GM06990 (cell line): ENCODE data around the gene REEP1.
"Not testable (repeated sequence)": the region's sequence is repeated elsewhere in the genome, so short reads cannot be mapped to it uniquely, and the experiment has no call there.

Source experiments
- DNase-seq: peaks from one replicate; pipeline ENCODE4 v3.0.0-alpha.2; 2011; ENCODE audit not compliant: insufficient read length; ENCODE audit errors: extremely low read depth
- H3K27me3 ChIP-seq: replicated peaks from 2 replicates; pipeline ENCODE4 v1.6.0; 2011; ENCODE audit warnings: low read length; ENCODE audit not compliant: control insufficient read depth, insufficient read depth
- H3K36me3 ChIP-seq: 2 replicates; pipeline ENCODE4 v1.5.1; 2011; ENCODE audit warnings: low read length; ENCODE audit not compliant: control insufficient read depth, insufficient read depth
- H3K4me3 ChIP-seq: replicated peaks from 2 replicates; pipeline ENCODE4 v1.5.1; 2011; ENCODE audit warnings: low read depth, mild to moderate bottlenecking, control low read depth, low read length
- TF ChIP-seq, protein P1 (sequence below): IDR thresholded peaks from 2 replicates; pipeline ENCODE4 v1.5.1; 2011; ENCODE audit warnings: low read length, control low read depth, mild to moderate bottlenecking, inconsistent platforms; ENCODE audit not compliant: insufficient read depth, poor library complexity, severe bottlenecking

REEP1 gene

DNA sequence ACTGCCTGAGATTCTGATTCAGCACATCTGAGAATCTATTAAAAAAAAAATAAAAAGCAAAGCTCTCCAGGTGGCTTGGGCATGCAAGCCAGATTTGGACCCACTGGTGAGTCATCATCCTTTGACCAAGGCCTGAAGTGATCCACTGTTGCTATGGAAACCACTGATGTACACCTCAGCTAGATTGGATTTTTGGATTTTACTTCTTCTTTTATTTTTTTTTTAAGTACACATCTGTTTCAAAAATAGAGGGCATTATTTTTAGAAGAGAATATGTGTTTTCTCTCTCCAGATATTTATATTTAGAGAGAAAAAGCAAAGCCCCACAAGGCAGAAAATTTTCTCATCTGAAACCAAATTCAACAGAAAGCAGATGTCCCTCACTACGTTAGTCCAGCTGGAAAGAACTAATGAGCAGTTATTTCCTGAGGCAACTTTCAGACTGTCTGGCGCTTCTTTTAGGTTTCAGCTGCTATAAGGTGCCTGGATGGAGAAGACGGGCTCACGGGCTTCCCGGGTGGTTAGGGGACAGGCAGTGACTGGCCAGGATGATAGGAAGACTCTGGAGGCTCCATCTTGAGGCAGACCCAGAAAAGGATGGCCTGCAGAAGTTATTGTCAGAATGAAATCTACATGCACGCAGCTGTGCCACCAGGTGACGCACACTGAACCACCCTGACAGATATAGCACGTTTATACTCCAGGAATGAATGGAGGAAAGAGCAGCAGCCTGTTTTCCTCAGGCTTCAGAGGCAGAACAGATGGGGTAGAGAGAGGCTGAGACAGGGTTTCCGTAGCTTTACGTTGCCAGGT, 87.6 kb downstream of the REEP1 start:
- Histone ChIP-seq H3K4me3 (no peak overlapping the region), H3K27me3 (no peaks in the 10 kb centered on the region), H3K36me3 (no peaks in the 10 kb centered on the region)
- peak; percentile 76 for DNase-seq
- TF ChIP-seq, protein P1, sequence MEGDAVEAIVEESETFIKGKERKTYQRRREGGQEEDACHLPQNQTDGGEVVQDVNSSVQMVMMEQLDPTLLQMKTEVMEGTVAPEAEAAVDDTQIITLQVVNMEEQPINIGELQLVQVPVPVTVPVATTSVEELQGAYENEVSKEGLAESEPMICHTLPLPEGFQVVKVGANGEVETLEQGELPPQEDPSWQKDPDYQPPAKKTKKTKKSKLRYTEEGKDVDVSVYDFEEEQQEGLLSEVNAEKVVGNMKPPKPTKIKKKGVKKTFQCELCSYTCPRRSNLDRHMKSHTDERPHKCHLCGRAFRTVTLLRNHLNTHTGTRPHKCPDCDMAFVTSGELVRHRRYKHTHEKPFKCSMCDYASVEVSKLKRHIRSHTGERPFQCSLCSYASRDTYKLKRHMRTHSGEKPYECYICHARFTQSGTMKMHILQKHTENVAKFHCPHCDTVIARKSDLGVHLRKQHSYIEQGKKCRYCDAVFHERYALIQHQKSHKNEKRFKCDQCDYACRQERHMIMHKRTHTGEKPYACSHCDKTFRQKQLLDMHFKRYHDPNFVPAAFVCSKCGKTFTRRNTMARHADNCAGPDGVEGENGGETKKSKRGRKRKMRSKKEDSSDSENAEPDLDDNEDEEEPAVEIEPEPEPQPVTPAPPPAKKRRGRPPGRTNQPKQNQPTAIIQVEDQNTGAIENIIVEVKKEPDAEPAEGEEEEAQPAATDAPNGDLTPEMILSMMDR = peak; percentile 71

DNA sequence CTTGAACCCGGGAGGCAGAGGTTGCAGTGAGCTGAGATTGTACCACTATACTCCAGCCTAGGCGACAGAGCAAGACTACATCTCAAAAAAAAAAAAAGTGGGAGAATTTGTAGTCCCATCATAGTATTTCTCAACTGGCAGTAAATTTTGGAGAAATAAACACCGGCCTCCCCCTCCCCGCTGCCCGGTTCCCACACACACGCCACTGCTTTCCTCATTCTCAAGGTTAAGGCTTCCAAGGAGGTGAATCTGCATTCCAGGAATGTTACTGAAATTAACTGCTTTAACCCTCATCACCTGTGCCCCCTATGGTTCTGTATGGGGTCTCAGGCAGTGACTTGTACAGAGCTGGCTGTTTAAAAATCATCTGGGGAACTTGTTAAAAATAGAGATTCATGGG, 88.2 kb downstream of the REEP1 start:
- DNase-seq = no peak
- no peaks in the 10 kb centered on the region for H3K27me3 ChIP-seq
- H3K36me3 ChIP-seq = no peaks in the 10 kb centered on the region
- no peak overlapping the region for H3K4me3 ChIP-seq
- TF ChIP-seq, protein P1 = no peak

- not testable (repeated sequence) for DNase-seq, H3K4me3 ChIP-seq, H3K27me3 ChIP-seq, H3K36me3 ChIP-seq
Observed at GRCh38 chr2:86245222-86245621, 92.2 kb downstream of the REEP1 start.

DNA sequence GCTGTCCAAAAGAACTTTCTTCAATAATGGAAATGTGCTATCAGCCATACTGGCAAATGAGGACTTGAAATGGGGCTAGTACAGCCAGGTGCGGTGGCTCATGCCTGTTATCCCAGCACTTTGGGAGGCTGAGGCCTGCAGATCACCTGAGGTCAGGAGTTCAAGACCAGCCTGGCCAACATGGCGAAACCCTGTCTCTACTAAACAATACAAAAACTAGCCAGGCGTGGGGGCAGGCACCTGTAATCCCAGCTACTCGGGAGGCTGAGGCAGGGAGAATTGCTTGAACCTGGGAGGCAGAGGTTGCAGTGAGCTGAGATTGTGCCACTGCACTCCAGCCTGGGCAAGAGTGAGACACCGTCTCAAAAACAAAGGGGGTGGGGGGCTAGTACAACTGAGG, 92.6 kb downstream of the REEP1 start:
- not testable (repeated sequence) for H3K4me3 ChIP-seq, H3K36me3 ChIP-seq, DNase-seq, H3K27me3 ChIP-seq

DNA sequence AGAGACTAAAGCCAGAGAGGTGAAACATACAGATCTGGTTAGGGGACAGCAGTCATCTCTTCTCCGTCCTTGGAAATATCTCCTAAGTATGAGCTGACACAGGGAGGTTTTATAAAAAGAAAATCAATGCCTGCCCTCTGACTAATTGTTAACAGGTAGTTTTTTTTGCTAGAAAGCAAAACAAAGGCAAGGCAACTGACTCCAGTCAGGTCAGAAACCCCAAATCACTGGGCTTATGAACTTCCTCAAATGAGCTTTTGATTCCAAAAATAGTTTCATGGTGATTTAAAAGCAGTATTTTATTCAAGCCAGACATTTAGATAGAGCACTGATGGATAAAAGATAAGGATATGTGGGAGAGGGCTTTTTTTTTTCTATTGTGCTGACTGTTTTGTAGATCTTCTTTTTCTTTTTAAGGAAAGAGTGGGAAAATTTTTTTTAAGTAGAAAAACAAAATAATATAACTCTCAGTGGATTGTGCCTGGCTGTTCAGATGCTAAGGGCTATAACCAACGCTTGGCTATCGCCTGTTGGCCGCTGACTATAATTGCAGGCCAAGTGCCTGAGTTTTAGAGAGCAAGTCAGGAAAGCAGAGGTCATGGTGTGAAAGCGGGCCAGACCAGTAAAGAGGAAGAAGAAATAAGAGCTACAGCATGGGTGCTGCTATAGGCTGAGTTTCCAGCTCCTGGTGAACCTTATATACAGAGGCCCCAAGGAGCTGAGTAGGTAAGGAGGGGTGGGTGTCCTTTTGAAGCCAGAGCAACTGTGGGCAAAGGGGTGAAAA, 93.3 kb downstream of the REEP1 start:
- Histone ChIP-seq H3K4me3 (no peak overlapping the region), H3K36me3 (no peaks in the 10 kb centered on the region), H3K27me3 (no peaks in the 10 kb centered on the region)
- DNase-seq = no peak
- TF ChIP-seq, protein P1 = peak; percentile 27

DNA sequence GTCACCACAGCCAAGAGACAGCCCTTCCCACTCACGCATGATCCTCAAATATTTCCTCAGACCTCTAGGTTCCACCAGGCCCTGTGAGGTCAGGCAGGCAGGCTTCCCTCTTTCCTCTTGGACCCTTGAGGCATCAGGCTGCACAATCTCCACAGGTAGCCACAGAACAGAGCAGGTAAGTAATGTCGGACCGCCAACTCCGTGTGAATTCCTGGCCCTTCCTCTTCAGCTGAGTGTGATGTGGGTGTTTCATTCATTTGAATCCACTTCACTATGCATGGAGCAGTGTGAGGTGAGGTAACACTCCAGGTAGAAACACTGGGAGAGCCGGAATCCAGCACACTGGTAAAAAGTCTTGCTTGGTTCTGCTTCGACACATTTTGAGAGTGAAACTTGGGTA, 94.2 kb downstream of the REEP1 start:
- Histone ChIP-seq H3K27me3 (no peaks in the 10 kb centered on the region), H3K36me3 (no peaks in the 10 kb centered on the region), H3K4me3 (no peak overlapping the region)
- no peak for DNase-seq
- TF ChIP-seq, protein P1 = no peak
